ENCODE measurements around the gene UNC13D.
"Not testable (repeated sequence)": the region's sequence is repeated elsewhere in the genome, so short reads cannot be mapped to it uniquely, and the experiment has no call there.

Gene UNC13D

GRCh38 chr17:75875940-75876189 lies 31.7 kb upstream of the UNC13D start:
- H3K27ac ChIP-seq, result peak overlapping the region in 20 of 21 experiments; percentile 81 to 99 (median 94)
- peak overlapping the region; percentile 52 to 82 (median 69) for H3K4me3 ChIP-seq

GRCh38 chr17:75875182-75875939 lies 31.2 kb upstream of the UNC13D start:
- peak overlapping the region in 20 of 21 experiments; percentile 81 to 99 (median 94) for H3K27ac ChIP-seq
- peak overlapping the region; percentile 52 to 82 (median 69) for H3K4me3 ChIP-seq

GRCh38 chr17:75874323-75875181 lies 30.3 kb upstream of the UNC13D start:
- Histone ChIP-seq H3K4me3 (no peak overlapping the region), H3K27ac (peak overlapping the region in 18 of 21 experiments; percentile 81 to 99 (median 94))

- H3K4me3 ChIP-seq, result no peak overlapping the region
- H3K27ac ChIP-seq, result peak overlapping the region in 20 of 21 experiments; percentile 1 to 99 (median 88)
Observed at GRCh38 chr17:75873587-75874322, 29.6 kb upstream of the UNC13D start.

- H3K27ac ChIP-seq, result peak overlapping the region; percentile 1 to 99 (median 87)
- H3K4me3 ChIP-seq, result no peak overlapping the region
Observed at GRCh38 chr17:75872434-75873351, 28.5 kb upstream of the UNC13D start.

- peak overlapping the region in 17 of 21 experiments; percentile 16 to 96 (median 81) for H3K27ac ChIP-seq
- H3K4me3 ChIP-seq, result not testable (repeated sequence)
Observed at GRCh38 chr17:75870228-75870627, 26.0 kb upstream of the UNC13D start.

- Histone ChIP-seq H3K27ac (peak overlapping the region; percentile 16 to 96 (median 71)), H3K4me3 (peak overlapping the region in 2 of 7 experiments; percentile 0 to 1)
Observed at GRCh38 chr17:75869282-75870141, 25.3 kb upstream of the UNC13D start.

- H3K4me3 ChIP-seq, result not testable (repeated sequence)
- H3K27ac ChIP-seq, result peak overlapping the region in 16 of 21 experiments; percentile 9 to 96 (median 71)
Observed at GRCh38 chr17:75868730-75869281, 24.6 kb upstream of the UNC13D start.

GRCh38 chr17:75865404-75866188 lies 21.4 kb upstream of the UNC13D start:
- H3K4me3 ChIP-seq, result not testable (repeated sequence)
- peak overlapping the region in 12 of 21 experiments; percentile 21 to 78 (median 70) for H3K27ac ChIP-seq

- not testable (repeated sequence) for H3K4me3 ChIP-seq
- peak overlapping the region in 15 of 21 experiments; percentile 11 to 78 (median 69) for H3K27ac ChIP-seq
Observed at GRCh38 chr17:75864887-75865286, 20.7 kb upstream of the UNC13D start.

- Histone ChIP-seq H3K27ac (peak overlapping the region in 18 of 21 experiments; percentile 11 to 78 (median 64)), H3K4me3 (no peak overlapping the region)
Observed at GRCh38 chr17:75864448-75864871, 20.3 kb upstream of the UNC13D start.

- peak overlapping the region in 8 of 21 experiments; percentile 20 to 69 (median 43) for H3K27ac ChIP-seq
- H3K4me3 ChIP-seq, result no peak overlapping the region
Observed at GRCh38 chr17:75861927-75862317, 17.7 kb upstream of the UNC13D start.

- not testable (repeated sequence) for H3K4me3 ChIP-seq
- peak overlapping the region in 14 of 21 experiments; percentile 32 to 78 (median 55) for H3K27ac ChIP-seq
Observed at GRCh38 chr17:75859358-75859757, 15.2 kb upstream of the UNC13D start.

- Histone ChIP-seq H3K4me3 (peak overlapping the region; percentile 56 to 95 (median 87)), H3K27ac (peak overlapping the region; percentile 82 to 100 (median 96))
Observed at GRCh38 chr17:75856062-75856756, 12.0 kb upstream of the UNC13D start.

- peak within 1 kb of the TSS; percentile 56 to 95 (median 87) for H3K4me3 ChIP-seq
Observed at GRCh38 chr17:75855310-75856061, 11.3 kb upstream of the UNC13D start, which contains the start of gene WBP2. TSS of gene WBP2 (minus strand) at chr17:75855335. CDS start at chr17:75855297, 38 bp downstream.

More at GRCh38 chr17:75855310-75856061, 11.3 kb upstream of the UNC13D start, which contains the start of gene WBP2:
- H3K27ac ChIP-seq, result peak within 1 kb of the TSS; percentile 82 to 100 (median 96)

Measured in skin epidermis (tissue), 12 donors.